ENCODE data around the gene MBD3.

DNA sequence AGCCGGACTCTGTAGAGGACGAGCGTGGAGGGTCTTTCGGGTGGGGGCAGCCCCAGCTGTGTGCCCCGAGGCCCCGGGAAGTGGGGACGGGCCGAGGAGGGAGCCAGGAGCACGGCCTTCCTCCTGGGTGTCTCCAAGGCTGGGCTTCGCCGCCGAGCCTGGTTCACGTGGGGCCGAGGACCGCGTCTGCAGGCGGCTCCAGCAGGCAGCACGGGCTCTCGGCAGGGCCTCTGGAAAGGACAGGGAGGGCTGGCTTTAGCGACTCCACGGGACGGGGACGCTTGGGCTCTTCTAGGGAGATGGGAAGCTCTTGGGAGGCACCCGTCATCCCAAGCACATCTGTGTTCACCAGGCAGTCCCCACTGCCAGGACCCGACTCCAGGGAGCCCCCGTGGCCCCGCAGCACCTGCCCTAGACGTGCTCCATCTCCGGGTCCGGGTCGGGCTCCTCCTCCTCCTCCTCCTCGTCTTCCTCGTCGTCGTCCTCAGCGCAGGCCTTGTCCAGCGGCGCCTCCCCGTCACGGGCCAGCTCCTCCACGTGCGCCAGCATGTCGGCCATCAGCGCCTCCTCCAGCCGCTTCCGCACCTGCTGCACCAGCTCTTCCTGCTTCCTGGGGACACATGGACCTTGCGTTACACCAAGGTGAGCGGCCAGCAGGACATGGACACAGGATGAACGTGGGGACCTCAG, 14.6 kb downstream of the MBD3 start:
- no peak for TF ChIP-seq CTCF (IDR thresholded peaks at IDR 0.05; ENCODE audit: insufficient read depth, low read depth, low read length)
- TF ChIP-seq EZH2 (IDR thresholded peaks at IDR 0.05; ENCODE audit: insufficient read depth, low read length): no peak

All from astrocyte (in vitro differentiated cells and primary cell).